Hematopoietic multipotent progenitor cell treated with erythropoietin and hydrocortisone succinate and interleukin-3 and kit ligand, for 17 days (in vitro differentiated cells): ENCODE measurements around the gene SMYD1.

ENCODE experiments used
- DNase-seq: peaks from one replicate; pipeline ENCODE4 v3.0.0-alpha.2; 2015; ENCODE audit warnings: low spot score

SMYD1 gene

GRCh38 chr2:88087073-88087472 lies 19.4 kb downstream of the SMYD1 start:
- DNase-seq: no peak

DNA sequence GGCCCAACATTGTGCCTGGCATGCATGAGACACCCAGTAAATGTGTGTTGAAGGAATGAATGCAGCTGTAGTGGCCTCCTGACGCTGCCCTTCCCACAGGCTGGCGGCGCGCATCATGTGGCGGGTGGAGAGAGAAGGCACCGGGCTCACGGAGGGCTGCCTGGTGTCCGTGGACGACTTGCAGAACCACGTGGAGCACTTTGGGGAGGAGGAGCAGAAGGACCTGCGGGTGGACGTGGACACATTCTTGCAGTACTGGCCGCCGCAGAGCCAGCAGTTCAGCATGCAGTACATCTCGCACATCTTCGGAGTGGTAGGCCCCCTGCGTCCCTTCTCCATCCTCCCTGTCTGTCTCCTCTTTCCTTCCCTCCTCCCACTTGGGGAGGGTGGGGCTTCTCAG lies 20.1 kb downstream of the SMYD1 start:
- DNase-seq: no peak

DNA sequence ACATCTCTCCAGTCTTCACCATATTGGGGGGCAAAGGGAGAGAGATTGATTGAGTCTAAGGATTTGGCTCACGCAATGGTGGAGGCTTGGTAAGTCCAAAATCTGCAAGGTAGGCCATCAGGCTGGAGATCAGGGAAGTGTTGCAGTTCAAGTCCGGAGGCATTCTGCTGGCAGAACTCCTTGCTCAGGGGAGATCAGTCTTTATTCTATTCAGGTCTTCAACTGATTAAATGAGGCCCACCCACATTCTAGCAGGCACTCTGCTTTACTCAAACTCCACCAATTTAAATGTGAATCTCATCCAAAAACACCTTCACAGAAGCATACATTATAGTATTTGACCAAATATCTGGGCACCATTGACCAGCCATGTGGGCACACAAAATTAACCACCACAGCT lies 21.4 kb downstream of the SMYD1 start:
- DNase-seq: no peak

DNA sequence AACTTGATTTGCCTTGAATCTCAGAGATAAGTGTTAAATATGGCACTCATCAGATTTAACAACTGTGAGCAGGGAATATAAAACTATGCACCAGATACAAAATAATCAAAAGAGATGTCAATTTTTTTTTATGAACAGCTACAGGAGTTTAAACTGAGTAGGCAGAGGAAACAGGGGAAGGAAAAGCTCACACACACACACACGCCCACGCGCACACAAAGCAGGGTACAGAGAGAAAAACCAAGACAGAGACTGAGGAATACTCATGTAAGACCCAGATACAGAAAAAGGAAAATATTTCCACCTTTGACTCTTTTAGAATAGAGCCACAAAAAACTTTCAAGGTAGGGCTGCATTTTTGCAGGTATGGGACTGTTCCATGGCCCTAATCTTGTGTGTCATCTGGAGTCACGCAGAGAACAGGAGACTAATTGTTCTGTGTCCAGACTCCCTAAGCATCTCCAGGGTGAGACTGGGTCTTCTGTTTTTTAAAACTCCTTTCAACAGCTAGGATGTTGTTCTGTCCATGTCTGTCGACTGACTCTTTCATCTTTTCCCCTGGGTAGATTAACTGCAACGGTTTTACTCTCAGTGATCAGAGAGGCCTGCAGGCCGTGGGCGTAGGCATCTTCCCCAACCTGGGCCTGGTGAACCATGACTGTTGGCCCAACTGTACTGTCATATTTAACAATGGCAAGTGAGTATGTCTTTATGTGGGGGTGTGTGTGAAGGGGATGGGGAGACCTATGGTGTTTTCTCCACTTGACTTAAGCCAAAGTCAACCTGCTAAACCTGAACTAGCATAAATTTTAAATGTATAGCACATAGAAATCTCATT lies 23.0 kb downstream of the SMYD1 start:
- no peak for DNase-seq

DNA sequence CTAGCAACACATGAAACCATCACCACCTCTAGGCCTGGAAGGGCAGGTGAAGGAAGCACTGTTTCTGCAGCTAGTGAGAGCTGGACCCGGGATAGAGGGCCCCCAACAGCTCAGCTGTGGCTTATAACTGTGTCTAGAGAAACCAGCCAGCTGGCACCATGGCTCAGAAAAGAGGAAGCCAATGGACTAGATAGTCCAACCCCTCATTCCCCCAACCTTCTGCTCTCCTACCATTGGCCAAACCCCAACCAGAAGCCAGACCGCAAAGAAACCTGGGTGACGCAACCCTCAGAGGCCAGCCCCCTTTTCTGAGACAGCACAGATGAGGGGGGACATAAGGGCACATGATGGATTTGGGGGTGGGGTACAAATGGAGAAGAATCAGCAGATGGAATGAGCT lies 24.3 kb downstream of the SMYD1 start:
- DNase-seq: no peak

DNA sequence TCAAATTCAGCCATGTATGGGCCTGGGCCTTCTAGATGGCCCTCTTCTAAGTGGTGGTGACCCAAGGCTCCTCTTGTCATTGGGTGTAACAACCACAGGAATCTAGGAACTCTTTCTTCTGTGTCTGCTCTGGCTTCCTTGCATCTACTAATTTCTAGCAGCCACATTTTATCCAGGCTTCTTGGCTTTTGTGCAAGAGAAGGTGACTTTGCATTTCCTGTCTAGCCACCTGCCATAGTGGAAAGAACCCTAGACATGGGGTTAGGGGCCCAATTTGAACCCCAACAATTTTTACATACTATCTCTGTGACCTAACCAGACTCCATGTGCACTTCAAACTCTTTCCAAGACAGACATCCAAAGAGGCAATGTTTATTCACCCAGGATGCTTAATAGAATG lies 25.1 kb downstream of the SMYD1 start:
- no peak for DNase-seq

DNA sequence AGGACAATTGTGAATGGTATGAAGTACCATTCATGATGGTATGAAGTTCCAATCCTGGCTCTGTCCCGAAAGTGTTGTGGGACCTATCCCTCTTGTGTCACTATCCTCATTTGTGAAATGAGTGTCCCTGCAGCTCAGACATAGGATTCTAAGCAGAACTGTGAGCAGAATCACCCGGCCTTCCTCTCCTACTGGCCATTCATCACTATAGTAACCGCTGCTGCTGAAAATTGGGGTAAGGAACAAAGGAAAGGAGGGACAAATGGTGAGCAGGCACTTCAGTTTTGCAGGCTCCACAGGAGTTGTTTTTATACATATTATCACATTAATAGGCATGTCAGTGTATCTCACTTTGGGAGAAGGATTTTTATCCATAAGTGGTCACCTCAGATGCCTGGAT lies 27.4 kb downstream of the SMYD1 start:
- DNase-seq: no peak

GRCh38 chr2:88096708-88097107 lies 29.1 kb downstream of the SMYD1 start:
- no peak for DNase-seq

GRCh38 chr2:88097192-88097591 lies 29.6 kb downstream of the SMYD1 start:
- no peak for DNase-seq

DNA sequence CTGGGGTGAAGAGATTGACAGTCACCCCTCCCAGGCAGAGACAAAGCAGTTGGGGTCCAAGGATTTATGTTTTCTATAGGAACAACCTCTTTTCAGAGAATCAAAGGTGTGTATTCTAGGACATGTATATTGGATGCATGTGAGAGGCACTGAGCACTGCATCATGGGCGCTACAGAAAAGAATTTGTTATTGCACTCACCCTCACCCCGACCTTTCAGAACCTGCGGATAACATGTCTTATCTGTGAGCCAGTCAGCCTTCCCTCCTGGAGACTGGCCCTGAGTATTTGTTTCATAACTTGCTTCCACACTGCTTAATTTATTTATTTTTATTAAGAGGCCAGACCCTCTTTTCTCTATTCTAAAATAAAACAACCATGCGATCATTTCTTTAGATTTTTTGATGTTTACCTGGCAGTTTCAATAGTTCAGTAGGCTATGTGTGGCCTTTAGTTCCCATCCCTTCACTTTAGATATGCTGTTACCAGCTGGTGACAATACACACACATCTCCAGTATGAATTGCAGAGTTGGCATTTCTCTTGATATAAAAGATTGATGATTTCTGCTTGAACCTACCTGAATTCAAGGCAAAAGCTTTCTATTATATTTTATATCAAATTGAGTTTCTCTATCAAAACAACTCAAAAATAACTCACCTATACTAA lies 30.4 kb downstream of the SMYD1 start:
- no peak for DNase-seq

GRCh38 chr2:88098558-88098900 lies 30.9 kb downstream of the SMYD1 start:
- DNase-seq: no peak

- DNase-seq: no peak
These were observed 32.3 kb downstream of the SMYD1 start for GRCh38 chr2:88099798-88100488.

- no peak for DNase-seq
These were observed 32.8 kb downstream of the SMYD1 start for GRCh38 chr2:88100489-88100858.

- no peak for DNase-seq
These were observed 41.2 kb downstream of the SMYD1 start for GRCh38 chr2:88108796-88109195.

- DNase-seq: no peak
These were observed 43.2 kb downstream of the SMYD1 start for GRCh38 chr2:88110830-88111229.

DNA sequence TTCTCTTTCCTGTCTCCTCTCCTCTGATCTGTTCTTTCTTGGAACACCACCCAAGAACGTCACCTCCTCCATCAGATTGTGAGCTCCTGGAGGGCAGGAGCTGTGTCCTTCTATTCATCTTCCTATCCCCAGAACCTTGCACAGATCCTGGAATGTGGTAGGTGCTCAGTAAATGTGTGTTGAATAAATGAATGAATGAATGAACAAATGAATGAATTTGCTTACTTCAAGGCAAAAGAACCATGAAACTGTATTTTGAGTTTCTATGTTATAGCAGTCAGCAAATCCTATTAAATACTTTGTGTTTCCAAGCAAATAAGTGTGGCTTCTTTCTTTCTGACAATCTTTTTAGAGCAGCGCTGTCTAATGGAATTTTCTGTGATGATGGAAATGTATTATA lies 45.4 kb downstream of the SMYD1 start:
- no peak for DNase-seq

GRCh38 chr2:88114889-88115288 lies 47.3 kb downstream of the SMYD1 start:
- DNase-seq: no peak

DNA sequence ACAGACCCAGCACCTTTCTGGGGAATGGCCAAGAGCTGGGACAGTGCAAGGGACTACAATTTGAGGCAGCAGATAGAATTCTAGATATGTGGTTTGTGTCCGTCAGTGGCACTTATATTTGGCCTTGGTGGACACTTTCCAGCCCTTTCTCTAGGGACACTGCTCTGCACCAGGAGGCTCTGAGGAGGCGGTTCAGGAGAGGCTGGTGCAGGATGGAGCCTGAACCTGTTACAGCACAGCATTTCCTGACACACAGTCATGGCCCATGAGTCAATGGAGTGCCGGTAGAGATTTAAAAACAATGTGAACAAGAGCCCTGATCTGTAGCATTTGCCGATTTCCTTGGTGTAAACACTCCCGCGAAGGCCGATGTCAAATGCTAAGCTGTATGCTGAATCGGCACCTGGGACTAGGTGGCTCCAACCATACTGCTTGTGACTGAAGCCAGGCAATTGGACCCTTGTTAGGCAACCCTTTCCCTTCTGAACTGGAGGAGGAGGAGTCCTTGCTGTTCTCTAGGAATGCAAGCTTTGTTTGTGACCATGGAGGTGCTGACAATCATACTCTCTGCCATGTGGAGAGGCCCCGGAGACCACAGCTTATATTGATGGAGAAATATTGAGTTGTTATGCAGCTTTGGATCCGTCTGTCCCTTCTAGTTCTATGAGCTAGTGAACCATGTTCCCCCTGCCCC lies 48.3 kb downstream of the SMYD1 start:
- no peak for DNase-seq

DNA sequence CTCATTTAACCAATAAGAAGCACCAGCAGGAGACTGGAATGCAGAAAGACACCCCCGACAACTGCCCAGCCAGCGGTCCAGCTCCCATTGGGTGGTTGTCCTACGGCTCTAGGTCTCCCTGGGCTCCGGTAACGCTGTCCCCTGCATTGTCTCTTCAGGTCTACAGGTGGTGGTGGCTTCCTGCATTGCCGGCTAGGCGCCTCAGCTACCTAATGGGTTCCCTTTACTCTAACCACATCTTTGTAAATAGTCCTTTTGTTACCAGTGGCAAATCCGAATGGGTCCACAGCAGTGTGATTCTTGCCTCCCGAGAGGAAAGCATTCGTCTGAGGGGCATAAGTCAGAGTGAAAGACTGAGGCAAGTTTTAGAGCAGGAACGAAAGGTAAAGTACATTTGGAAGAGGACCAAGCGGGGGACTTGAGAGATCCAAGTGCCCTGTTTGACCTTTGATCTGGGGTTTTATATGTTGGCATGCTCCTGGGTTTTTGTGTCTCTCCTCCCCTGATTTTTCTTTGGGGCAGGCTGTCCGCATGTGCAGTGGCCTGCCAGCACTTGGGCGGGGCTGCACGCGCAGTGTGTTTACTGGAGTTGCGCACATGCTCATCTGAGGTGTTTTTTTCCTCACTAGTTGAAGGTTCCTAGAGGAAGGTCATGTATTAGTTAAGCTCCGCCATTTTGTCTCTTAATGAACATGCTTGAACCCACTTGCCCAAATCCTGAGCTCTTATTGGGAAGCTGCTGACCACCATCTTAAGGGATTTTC lies 49.2 kb downstream of the SMYD1 start:
- DNase-seq: no peak

GRCh38 chr2:88117973-88118372 lies 50.3 kb downstream of the SMYD1 start:
- DNase-seq: no peak

DNA sequence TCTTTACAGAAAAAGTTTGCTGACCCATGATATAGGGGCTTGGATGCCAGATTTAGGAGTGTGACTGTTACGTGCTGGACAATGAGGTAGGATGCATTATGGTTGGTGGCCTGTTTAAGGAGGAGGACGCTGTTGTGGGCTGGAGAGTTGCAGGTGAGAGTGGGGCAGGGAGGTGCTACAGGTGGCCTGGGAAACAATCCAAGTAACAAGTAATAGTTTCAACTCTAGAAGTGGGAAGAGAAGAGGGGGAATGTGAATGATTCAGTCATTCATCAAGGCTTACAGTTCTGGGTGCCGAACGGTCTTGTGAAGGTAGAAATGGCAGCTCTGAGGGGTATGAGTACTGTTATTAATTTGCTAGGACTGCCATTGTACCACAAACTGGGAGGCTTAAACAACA lies 54.1 kb downstream of the SMYD1 start:
- DNase-seq: no peak
